Osteoblast (primary cell): ENCODE data around the gene RPS6KA2. TPM values are rescaled to one million over a fixed set of nuclear protein-coding genes. Genes with fewer than 3 reads are reported as not detected.

ENCODE experiments used
- DNase-seq: peaks from one replicate; pipeline ENCODE4 v3.0.0; 2011; ENCODE audit warnings: low spot score, mixed read lengths; ENCODE audit not compliant: insufficient read length; ENCODE audit errors: missing footprints
- H2AFZ ChIP-seq: 2 replicates; pipeline ENCODE4 v1.6.0; 2011; ENCODE audit warnings: mild to moderate bottlenecking, low read length
- H3K27ac ChIP-seq: 2 replicates; pipeline ENCODE4 v1.5.1; 2011; ENCODE audit warnings: mild to moderate bottlenecking, low read depth, low read length, moderate library complexity
- H3K27me3 ChIP-seq: 2 replicates; pipeline ENCODE4 v1.6.0; 2012; ENCODE audit warnings: mild to moderate bottlenecking, control low read depth, inconsistent platforms, low read length, moderate library complexity; ENCODE audit not compliant: insufficient read depth
- H3K36me3 ChIP-seq: 2 replicates; pipeline ENCODE4 v1.5.1; 2011; ENCODE audit warnings: mild to moderate bottlenecking, low read length, control low read depth, moderate library complexity; ENCODE audit not compliant: insufficient read depth
- H3K4me1 ChIP-seq: 2 replicates; pipeline ENCODE4 v1.5.1; 2011; ENCODE audit warnings: mild to moderate bottlenecking, low read length, control low read depth, moderate library complexity; ENCODE audit not compliant: insufficient read depth
- H3K4me2 ChIP-seq: 2 replicates; pipeline ENCODE4 v1.6.0; 2011; ENCODE audit warnings: mild to moderate bottlenecking, low read length; ENCODE audit not compliant: insufficient read depth
- H3K4me3 ChIP-seq: fragments of 200-600 bp; sonication (generic); 3 replicates; pipeline ENCODE4 v1.5.1; 2012; ENCODE audit warnings: mild to moderate bottlenecking, low read length, inconsistent platforms; ENCODE audit not compliant: insufficient read depth
- H3K79me2 ChIP-seq: 2 replicates; pipeline ENCODE4 v1.6.0; 2012; ENCODE audit warnings: mild to moderate bottlenecking, low read length, control low read depth, inconsistent platforms; ENCODE audit not compliant: insufficient read depth
- H3K9me3 ChIP-seq: 2 replicates; pipeline ENCODE4 v1.5.1; 2011; ENCODE audit warnings: low read depth, low read length, control low read depth
- H4K20me1 ChIP-seq: 2 replicates; pipeline ENCODE4 v1.6.0; 2012; ENCODE audit warnings: mild to moderate bottlenecking, low read length, control low read depth; ENCODE audit not compliant: insufficient read depth
- total RNA-seq: library from RNA; depleted of rRNA; stranded (reverse); fragments of >200 nt; gene quantifications from 2 replicates; pipeline ENCODE4 v1.2.3, GENCODE V29; 2012
- TF ChIP-seq, protein P1 (sequence below): IDR thresholded peaks from 2 replicates; pipeline ENCODE4 v1.5.1; 2011; ENCODE audit warnings: mild to moderate bottlenecking, low read depth, low read length, moderate library complexity; ENCODE audit errors: extremely low read depth

RPS6KA2 gene
- total RNA-seq, 1 donor: 113 TPM

DNA sequence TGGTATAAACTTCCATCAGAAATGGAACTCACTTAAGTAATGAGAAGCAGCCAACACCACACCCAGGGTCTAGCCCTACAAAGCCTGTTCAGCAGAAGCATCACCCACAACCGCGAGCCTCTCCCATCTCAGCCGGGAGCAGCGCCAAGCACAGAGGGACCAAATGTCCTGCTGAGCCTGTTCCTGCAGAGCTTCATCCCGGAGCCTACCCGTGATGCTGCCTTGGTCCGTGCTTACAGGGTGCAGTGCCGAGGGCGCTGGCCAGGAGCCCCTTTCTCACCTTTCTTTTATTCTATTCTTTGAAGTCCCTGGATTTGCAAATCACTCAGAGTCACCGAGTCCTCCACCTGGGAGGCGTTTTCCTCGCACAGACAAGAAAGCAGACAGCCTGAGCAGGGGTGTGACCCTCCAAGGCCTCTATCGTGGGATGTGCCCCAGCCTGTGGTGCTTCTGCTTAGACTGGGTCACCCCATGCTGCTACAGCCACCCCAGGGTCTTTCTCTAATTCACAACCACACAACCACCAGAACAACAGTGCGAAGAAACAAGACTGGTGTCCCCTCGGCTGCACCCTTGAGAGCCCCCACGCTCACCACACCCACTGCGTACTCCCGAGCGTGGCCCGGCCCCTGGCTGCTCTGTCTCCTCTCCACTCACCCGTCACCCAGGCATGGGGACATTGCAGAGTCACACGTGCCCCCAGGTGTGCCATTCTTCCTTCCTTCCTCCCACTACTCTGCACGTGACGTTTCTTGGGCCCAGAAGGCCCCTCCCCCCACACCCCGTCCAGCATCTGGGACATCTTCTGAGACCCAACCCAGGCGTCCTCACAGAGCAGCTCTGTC is 152.1 kb downstream of the RPS6KA2 start:
- H3K4me2 ChIP-seq: no peak overlapping the region
- H2AFZ ChIP-seq: no peak overlapping the region
- no peak overlapping the region for H3K4me3 ChIP-seq
- no peaks in the 10 kb centered on the region for H3K27me3 ChIP-seq
- no peaks in the 10 kb centered on the region for H3K79me2 ChIP-seq
- no peak overlapping the region for H3K27ac ChIP-seq
- peaks cover 9% of the 10 kb centered on the region for H3K36me3 ChIP-seq
- DNase-seq: peak; percentile 73
- no peaks in the 10 kb centered on the region for H3K4me1 ChIP-seq
- TF ChIP-seq, protein P1, sequence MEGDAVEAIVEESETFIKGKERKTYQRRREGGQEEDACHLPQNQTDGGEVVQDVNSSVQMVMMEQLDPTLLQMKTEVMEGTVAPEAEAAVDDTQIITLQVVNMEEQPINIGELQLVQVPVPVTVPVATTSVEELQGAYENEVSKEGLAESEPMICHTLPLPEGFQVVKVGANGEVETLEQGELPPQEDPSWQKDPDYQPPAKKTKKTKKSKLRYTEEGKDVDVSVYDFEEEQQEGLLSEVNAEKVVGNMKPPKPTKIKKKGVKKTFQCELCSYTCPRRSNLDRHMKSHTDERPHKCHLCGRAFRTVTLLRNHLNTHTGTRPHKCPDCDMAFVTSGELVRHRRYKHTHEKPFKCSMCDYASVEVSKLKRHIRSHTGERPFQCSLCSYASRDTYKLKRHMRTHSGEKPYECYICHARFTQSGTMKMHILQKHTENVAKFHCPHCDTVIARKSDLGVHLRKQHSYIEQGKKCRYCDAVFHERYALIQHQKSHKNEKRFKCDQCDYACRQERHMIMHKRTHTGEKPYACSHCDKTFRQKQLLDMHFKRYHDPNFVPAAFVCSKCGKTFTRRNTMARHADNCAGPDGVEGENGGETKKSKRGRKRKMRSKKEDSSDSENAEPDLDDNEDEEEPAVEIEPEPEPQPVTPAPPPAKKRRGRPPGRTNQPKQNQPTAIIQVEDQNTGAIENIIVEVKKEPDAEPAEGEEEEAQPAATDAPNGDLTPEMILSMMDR: no peak
- no peaks in the 10 kb centered on the region for H3K9me3 ChIP-seq
- H4K20me1 ChIP-seq: no peaks in the 10 kb centered on the region

DNA sequence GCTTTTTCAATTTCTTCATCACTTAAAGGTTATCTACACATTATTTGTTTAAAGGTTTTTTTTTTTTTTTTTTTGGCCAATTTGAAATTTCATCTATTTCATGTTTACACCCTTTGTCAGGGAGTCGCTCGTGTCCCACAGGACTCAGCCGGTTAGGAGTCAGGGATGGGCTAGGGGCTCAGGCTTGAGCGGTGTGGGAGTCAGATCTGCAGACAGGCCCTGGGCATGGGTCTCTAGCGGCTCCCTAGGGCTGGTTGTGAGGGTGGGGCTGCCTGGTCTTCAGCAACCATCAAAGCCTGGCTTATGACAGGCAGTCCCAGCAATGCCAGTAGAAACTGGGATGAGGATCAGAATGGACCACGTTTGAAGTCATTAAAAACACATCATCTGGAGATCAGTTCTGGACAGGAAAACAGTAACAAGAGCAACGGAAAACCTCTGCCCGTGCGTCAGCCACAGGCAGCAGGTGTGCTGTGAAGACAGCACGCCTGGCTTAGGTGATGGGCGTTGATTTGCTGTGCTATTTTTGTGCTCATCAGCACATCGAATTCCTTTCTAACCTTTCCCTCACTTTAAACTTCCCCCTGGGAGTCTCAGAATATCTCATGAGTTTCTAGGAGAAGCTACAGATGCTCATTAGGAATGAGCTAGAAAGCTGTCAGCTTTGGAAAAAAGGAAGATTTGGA is 153.0 kb downstream of the RPS6KA2 start:
- H2AFZ ChIP-seq: no peak overlapping the region
- DNase-seq: peak; percentile 69
- H3K79me2 ChIP-seq: no peaks in the 10 kb centered on the region
- no peaks in the 10 kb centered on the region for H3K4me1 ChIP-seq
- H3K36me3 ChIP-seq: peaks cover 3% of the 10 kb centered on the region
- H3K27me3 ChIP-seq: no peaks in the 10 kb centered on the region
- no peaks in the 10 kb centered on the region for H3K9me3 ChIP-seq
- no peak overlapping the region for H3K27ac ChIP-seq
- no peaks in the 10 kb centered on the region for H4K20me1 ChIP-seq
- TF ChIP-seq, protein P1: no peak
- no peak overlapping the region for H3K4me2 ChIP-seq
- no peak overlapping the region for H3K4me3 ChIP-seq

DNA sequence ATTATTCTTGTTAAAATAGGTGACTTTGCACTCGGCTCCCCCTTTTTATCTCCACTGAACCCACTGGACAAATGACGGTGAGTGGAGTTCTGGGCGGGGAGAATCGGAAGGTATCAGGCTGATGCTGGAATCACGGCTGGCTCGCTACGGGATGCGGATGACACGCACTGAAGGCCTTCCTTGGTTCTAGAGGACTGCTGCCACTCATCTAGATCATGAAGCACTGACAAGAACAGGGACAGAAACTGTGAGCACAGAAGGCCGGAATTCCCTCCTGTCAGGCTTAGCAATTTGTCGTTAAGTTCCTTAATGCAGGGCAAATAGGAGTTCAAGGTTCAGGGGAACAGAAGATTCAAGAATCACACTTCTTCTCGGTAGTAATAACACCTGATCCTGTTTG is 154.4 kb downstream of the RPS6KA2 start:
- no peaks in the 10 kb centered on the region for H3K27me3 ChIP-seq
- no peaks in the 10 kb centered on the region for H3K79me2 ChIP-seq
- peaks cover 14% of the 10 kb centered on the region for H3K36me3 ChIP-seq
- H3K4me2 ChIP-seq: no peak overlapping the region
- H3K4me3 ChIP-seq: no peak overlapping the region
- H3K4me1 ChIP-seq: no peaks in the 10 kb centered on the region
- TF ChIP-seq, protein P1: no peak
- peak; percentile 65 for DNase-seq
- no peaks in the 10 kb centered on the region for H4K20me1 ChIP-seq
- H3K27ac ChIP-seq: no peak overlapping the region
- no peaks in the 10 kb centered on the region for H3K9me3 ChIP-seq
- H2AFZ ChIP-seq: no peak overlapping the region

DNA sequence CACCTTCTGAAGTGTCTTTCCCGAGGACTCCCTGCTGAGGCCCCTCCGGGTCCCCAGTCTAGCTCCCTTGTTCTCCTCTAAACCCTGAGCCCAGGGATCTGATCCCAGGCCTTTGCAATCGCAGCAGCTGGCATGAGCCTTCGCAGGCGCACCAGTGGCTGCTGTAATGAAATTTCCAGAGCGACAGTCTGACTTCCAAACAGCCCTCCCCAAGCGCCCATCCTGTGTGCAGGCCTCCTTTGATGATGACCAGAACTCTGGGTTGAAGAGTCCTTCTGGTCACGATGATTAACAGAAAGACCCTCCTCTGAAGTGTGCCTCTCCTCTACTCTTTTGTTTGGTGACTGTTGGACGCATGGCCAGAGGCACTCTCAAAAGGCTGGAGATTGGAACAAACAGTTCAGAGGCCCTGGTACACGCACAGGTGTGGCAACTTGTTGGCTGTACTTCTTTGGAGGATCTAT is 155.2 kb downstream of the RPS6KA2 start:
- H3K27ac ChIP-seq: no peak overlapping the region
- H3K27me3 ChIP-seq: no peaks in the 10 kb centered on the region
- H3K4me2 ChIP-seq: no peak overlapping the region
- H3K36me3 ChIP-seq: peaks cover 17% of the 10 kb centered on the region
- H4K20me1 ChIP-seq: no peaks in the 10 kb centered on the region
- peaks cover 1% of the 10 kb centered on the region for H3K4me1 ChIP-seq
- H2AFZ ChIP-seq: no peak overlapping the region
- DNase-seq: peak; percentile 43
- no peaks in the 10 kb centered on the region for H3K9me3 ChIP-seq
- TF ChIP-seq, protein P1: no peak
- no peak overlapping the region for H3K4me3 ChIP-seq
- H3K79me2 ChIP-seq: no peaks in the 10 kb centered on the region
